AG10803 (cell line): Measurements from ENCODE around the gene CRB3.

Source experiments
- DNase-seq: peaks from one replicate; pipeline ENCODE4 v3.0.0; 2010; ENCODE audit warnings: low read depth
- H3K4me3 ChIP-seq: 2 replicates; pipeline ENCODE4 v1.5.1; 2011; ENCODE audit warnings: mild to moderate bottlenecking, low read length, control low read depth
- CTCF ChIP-seq: conservative IDR thresholded peaks from 2 replicates; pipeline ENCODE4 v1.5.1; 2011; ENCODE audit warnings: mild to moderate bottlenecking, low read length, control low read depth, inconsistent platforms

CRB3 gene

GRCh38 chr19:6440905-6441304 lies 23.2 kb upstream of the CRB3 start:
- no peak overlapping the region for H3K4me3 ChIP-seq
- DNase-seq: no peak
- no peak for TF ChIP-seq CTCF

- no peak for TF ChIP-seq CTCF
- DNase-seq: no peak
- H3K4me3 ChIP-seq: no peak overlapping the region
These were observed 21.9 kb upstream of the CRB3 start for GRCh38 chr19:6442087-6442688.

- DNase-seq: no peak
- TF ChIP-seq CTCF: no peak
- no peak overlapping the region for H3K4me3 ChIP-seq
These were observed 20.1 kb upstream of the CRB3 start for GRCh38 chr19:6443986-6444385.

GRCh38 chr19:6446452-6446851 lies 17.6 kb upstream of the CRB3 start:
- no peak for DNase-seq

GRCh38 chr19:6448045-6448444 lies 16.0 kb upstream of the CRB3 start:
- TF ChIP-seq CTCF: no peak
- no peak overlapping the region for H3K4me3 ChIP-seq
- DNase-seq: no peak

More at GRCh38 chr19:6446452-6446851, 17.6 kb upstream of the CRB3 start:
- H3K4me3 ChIP-seq: no peak overlapping the region
- TF ChIP-seq CTCF: no peak

- DNase-seq: no peak
- H3K4me3 ChIP-seq: no peak overlapping the region
- no peak for TF ChIP-seq CTCF
These were observed 13.9 kb upstream of the CRB3 start for GRCh38 chr19:6450166-6450565.

GRCh38 chr19:6451583-6452222 lies 12.4 kb upstream of the CRB3 start:
- H3K4me3 ChIP-seq: no peak overlapping the region
- no peak for DNase-seq
- TF ChIP-seq CTCF: no peak
